ENCODE data around the gene PAK1.

The PAK1 gene

DNA sequence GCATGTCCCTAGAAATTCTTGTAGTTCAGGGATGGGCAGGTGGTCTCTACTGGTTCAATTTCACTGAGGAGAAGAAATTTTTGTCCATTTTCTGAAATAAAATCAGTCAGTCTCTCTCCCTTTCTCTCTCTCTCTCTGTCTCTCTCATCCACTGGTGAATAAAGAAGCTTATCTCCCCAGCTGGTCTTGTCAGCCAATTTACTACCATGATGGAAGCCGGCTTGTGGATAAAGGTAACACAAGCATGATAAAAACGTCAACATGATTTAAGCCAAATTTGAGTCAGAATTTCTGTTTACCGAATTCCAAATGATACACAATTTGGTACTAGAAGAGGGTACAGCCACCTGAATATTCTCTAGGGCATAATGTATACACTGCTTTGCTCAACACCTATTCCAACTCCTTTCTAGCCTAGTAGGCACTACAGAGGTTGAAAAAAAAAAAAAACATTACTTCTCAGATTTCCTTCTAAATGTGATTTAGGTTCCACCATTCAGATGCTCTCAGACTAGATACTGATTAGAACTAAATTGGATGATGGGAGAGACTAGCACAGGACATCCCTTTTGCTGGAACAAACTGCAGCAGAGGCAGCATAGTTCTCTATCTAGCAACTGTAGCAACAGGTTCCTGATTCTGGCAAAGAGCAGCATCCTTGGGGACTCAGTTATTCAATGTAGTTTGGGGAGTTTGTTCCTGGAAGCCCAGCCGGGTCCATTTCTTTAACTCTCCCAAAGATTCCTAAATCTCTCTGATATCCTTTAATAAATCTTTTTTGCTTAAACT lies 18.8 kb downstream of the PAK1 start:
- DNase-seq (ENCODE audit: extremely low read depth, low read depth): no peak
- no peak for TF ChIP-seq CTCF (IDR thresholded peaks at IDR 0.05; ENCODE audit: low read depth, low read length, missing control alignments)
- H3K4me3 ChIP-seq (replicated peaks; ENCODE audit: low read depth, low read length): no peak overlapping the region

- TF ChIP-seq CTCF (IDR thresholded peaks at IDR 0.05; ENCODE audit: low read depth, low read length, missing control alignments): no peak
- no peak overlapping the region for H3K4me3 ChIP-seq (replicated peaks; ENCODE audit: low read depth, low read length)
- DNase-seq (ENCODE audit: extremely low read depth, low read depth): no peak
These were observed 23.7 kb downstream of the PAK1 start for GRCh38 chr11:77450227-77450626.

DNA sequence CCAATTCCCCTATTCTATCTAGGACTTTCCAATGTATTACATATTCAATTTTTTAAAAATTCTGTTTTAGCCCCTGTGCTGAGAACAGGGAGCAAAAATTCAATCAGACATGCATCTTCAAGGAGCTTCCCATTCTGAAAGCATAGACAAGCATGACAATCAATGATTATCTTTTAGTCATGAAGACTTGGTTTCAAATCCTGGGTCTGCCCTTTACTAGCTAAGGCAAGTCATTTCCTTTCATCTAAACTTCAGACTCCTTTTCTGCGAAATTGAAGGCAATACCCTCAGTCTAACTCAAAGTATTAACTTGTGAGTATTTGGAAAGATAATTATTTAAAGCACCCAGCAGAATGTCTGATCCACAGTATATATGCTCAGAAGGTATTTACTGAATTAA lies 24.1 kb downstream of the PAK1 start:
- no peak for TF ChIP-seq CTCF (IDR thresholded peaks at IDR 0.05; ENCODE audit: low read depth, low read length, missing control alignments)
- H3K4me3 ChIP-seq (replicated peaks; ENCODE audit: low read depth, low read length): no peak overlapping the region
- no peak for DNase-seq (ENCODE audit: extremely low read depth, low read depth)

DNA sequence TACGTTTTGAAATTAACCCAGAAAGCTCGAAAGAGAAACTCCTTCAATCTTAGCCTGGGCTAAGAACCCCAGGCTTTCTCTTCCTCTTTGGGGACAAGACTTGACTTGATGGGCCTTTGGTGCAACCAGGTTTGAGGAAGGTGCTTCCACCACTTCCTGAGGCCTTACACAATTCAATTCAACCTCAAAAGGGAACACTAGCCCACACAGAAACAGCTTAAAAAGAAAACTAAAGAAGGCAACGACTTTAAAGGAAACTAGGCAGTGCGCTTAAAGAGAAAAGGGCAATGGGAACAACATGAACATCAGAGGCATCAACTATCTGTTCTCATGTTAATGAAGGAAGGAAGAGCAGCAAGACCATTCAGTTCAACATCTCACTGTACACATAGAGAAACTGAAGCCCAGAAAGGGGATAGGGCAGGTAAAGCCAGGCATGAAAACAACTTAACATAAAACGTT lies 24.8 kb downstream of the PAK1 start:
- no peak for TF ChIP-seq CTCF (IDR thresholded peaks at IDR 0.05; ENCODE audit: low read depth, low read length, missing control alignments)
- H3K4me3 ChIP-seq (replicated peaks; ENCODE audit: low read depth, low read length): no peak overlapping the region
- DNase-seq (ENCODE audit: extremely low read depth, low read depth): no peak

- no peak overlapping the region for H3K4me3 ChIP-seq (replicated peaks; ENCODE audit: low read depth, low read length)
- no peak for DNase-seq (ENCODE audit: extremely low read depth, low read depth)
- no peak for TF ChIP-seq CTCF (IDR thresholded peaks at IDR 0.05; ENCODE audit: low read depth, low read length, missing control alignments)
These were observed 25.6 kb downstream of the PAK1 start for GRCh38 chr11:77448269-77448668.

- TF ChIP-seq CTCF (IDR thresholded peaks at IDR 0.05; ENCODE audit: low read depth, low read length, missing control alignments): no peak
- H3K4me3 ChIP-seq (replicated peaks; ENCODE audit: low read depth, low read length): no peak overlapping the region
- no peak for DNase-seq (ENCODE audit: extremely low read depth, low read depth)
These were observed 26.8 kb downstream of the PAK1 start for GRCh38 chr11:77446911-77447629.
